Keratinocyte (primary cell): ENCODE results near the gene CCL28. TPM values are rescaled to one million over a fixed set of nuclear protein-coding genes. Genes with fewer than 3 reads are reported as not detected.

ENCODE experiments used
- DNase-seq: peaks from one replicate; pipeline ENCODE4 v3.0.0-alpha.2; 2011; ENCODE audit warnings: low read depth, missing footprints, low spot score
- FAIRE-seq: peaks from 2 replicates; lab custom pipeline; 2011; peaks lifted over from hg19 to GRCh38; lab: Jason Lieb, UNC
- H2AFZ ChIP-seq: 2 replicates; pipeline ENCODE4 v1.6.0; 2012; ENCODE audit warnings: low read length, control low read depth, inconsistent platforms; ENCODE audit not compliant: control insufficient read depth
- H3K27ac ChIP-seq: 2 replicates; pipeline ENCODE4 v1.5.1; 2011; ENCODE audit warnings: low read length; ENCODE audit not compliant: control insufficient read depth, insufficient read depth
- H3K27me3 ChIP-seq: 3 replicates; pipeline ENCODE4 v1.6.0; 2011; ENCODE audit warnings: low read length; ENCODE audit not compliant: control insufficient read depth, insufficient read depth; ENCODE audit errors: extremely low read depth
- H3K36me3 ChIP-seq, 2 experiments: 2 replicates in 1 of 2; 3 replicates in 1 of 2; pipeline ENCODE4 v1.5.1; 2011; ENCODE audit warnings: low read length in 2 of 2, mild to moderate bottlenecking in 1 of 2; ENCODE audit not compliant: control insufficient read depth in 2 of 2, insufficient read depth in 2 of 2; ENCODE audit errors: extremely low read depth in 1 of 2
- H3K4me1 ChIP-seq: 3 replicates; pipeline ENCODE4 v1.5.1; 2011; ENCODE audit warnings: low read length; ENCODE audit not compliant: control insufficient read depth, insufficient read depth; ENCODE audit errors: extremely low read depth
- H3K4me2 ChIP-seq: 3 replicates; pipeline ENCODE4 v1.6.0; 2011; ENCODE audit warnings: low read depth, low read length; ENCODE audit not compliant: control insufficient read depth, insufficient read depth; ENCODE audit errors: extremely low read depth
- H3K4me3 ChIP-seq, 3 experiments: fragments of 200-600 bp in 1 of 3; sonication (generic) in 1 of 3; 2 replicates in 2 of 3; 3 replicates in 1 of 3; pipeline ENCODE4 v1.5.1; 2011 to 2016; ENCODE audit warnings: low read length in 3 of 3, mild to moderate bottlenecking in 3 of 3, control low read depth in 2 of 3, inconsistent platforms in 1 of 3, low read depth in 1 of 3, mixed read lengths in 1 of 3, mixed run types in 1 of 3, moderate library complexity in 1 of 3; ENCODE audit not compliant: control insufficient read depth in 2 of 3, insufficient read depth in 2 of 3; ENCODE audit errors: extremely low read depth in 1 of 3
- H3K79me2 ChIP-seq: 2 replicates; pipeline ENCODE4 v1.6.0; 2012; ENCODE audit warnings: low read length; ENCODE audit not compliant: control insufficient read depth, insufficient read depth
- H3K9ac ChIP-seq: 3 replicates; pipeline ENCODE4 v1.6.0; 2011; ENCODE audit warnings: low read length; ENCODE audit not compliant: control insufficient read depth, insufficient read depth; ENCODE audit errors: extremely low read depth
- H3K9me1 ChIP-seq: 3 replicates; pipeline ENCODE4 v1.6.0; 2011; ENCODE audit warnings: low read length; ENCODE audit not compliant: control insufficient read depth, insufficient read depth; ENCODE audit errors: extremely low read depth
- H3K9me3 ChIP-seq: 2 replicates; pipeline ENCODE4 v1.5.1; 2012; ENCODE audit warnings: low read depth, low read length; ENCODE audit not compliant: control insufficient read depth
- H4K20me1 ChIP-seq: 3 replicates; pipeline ENCODE4 v1.6.0; 2011; ENCODE audit warnings: low read length; ENCODE audit not compliant: control insufficient read depth, insufficient read depth; ENCODE audit errors: extremely low read depth
- CTCF ChIP-seq, 3 experiments: IDR thresholded peaks in 1 of 3; conservative IDR thresholded peaks in 1 of 3; optimal IDR thresholded peaks in 1 of 3; 2 replicates in 2 of 3; 3 replicates in 1 of 3; pipeline versions ENCODE3 to v1.5.1; 2011; ENCODE audit warnings: low read length in 3 of 3, mild to moderate bottlenecking in 3 of 3, moderate library complexity in 2 of 3, control low read depth in 1 of 3, inconsistent platforms in 1 of 3; ENCODE audit not compliant: insufficient read depth in 2 of 3; ENCODE audit errors: extremely low read depth in 1 of 3
- EZH2 ChIP-seq: IDR thresholded peaks from one replicate; pipeline ENCODE4 v1.6.1; 2012; ENCODE audit warnings: inconsistent platforms, mild to moderate bottlenecking, low read length, moderate library complexity
- dilution Hi-C: fragments of 300-500 bp; cut with MboI; formaldehyde crosslinking; loops from one replicate; pipeline ENCODE4 v1.7.0; 2020; ENCODE audit warnings: low sequenced_read_pairs; ENCODE audit not compliant: extremely low pct_ligation_motif_present
- polyA plus RNA-seq, 5 experiments: library from polyadenylated mRNA; depleted of rRNA in 3 of 5; stranded (reverse) in 3 of 5; stranded (forward) in 1 of 5; unstranded in 1 of 5; fragments of >200 nt; gene quantifications; 1 replicate in 1 of 5; 2 replicates in 3 of 5; 3 replicates in 1 of 5; pipeline versions ENCODE4 v1.2.1 to v1.2.3, GENCODE V29; 2011 to 2012; ENCODE audit warnings: missing spikeins in 2 of 5, low read depth in 1 of 5, low replicate concordance in 1 of 5

Gene CCL28
- polyA plus RNA-seq, 1 donor (not counting 4 experiments of a cell fraction or from before 2014, with no cell fraction given): 1.9 TPM

- H2AFZ ChIP-seq: no peak overlapping the region
- H3K27ac ChIP-seq: no peak overlapping the region
- H3K9me1 ChIP-seq: no peaks in the 10 kb centered on the region
- TF ChIP-seq EZH2: no peak
- no peak for TF ChIP-seq CTCF (optimal IDR thresholded peaks at IDR 0.05 in 1 of 3, IDR thresholded peaks at IDR 0.05 in 1 of 3, conservative IDR thresholded peaks at IDR 0.05 in 1 of 3; ENCODE audit: extremely low read depth in 1 of 3, insufficient read depth in 2 of 3, low read length in 3 of 3)
- dilution Hi-C loops: no loop called here
- peaks cover 8% of the 10 kb centered on the region for H3K4me1 ChIP-seq
- no peaks in the 10 kb centered on the region for H3K9me3 ChIP-seq
- H3K9ac ChIP-seq: no peak overlapping the region
- no peak for DNase-seq
- no peaks in the 10 kb centered on the region for H4K20me1 ChIP-seq
- H3K4me2 ChIP-seq: peak overlapping the region; percentile 41
- no peaks in the 10 kb centered on the region for H3K79me2 ChIP-seq
- FAIRE-seq: no peak
- no peak overlapping the region for H3K4me3 ChIP-seq
- H3K36me3 ChIP-seq: no peaks in the 10 kb centered on the region
- H3K27me3 ChIP-seq: no peaks in the 10 kb centered on the region
Measured at GRCh38 chr5:43354774-43355173, 57.4 kb downstream of the CCL28 start.

- DNase-seq (no peak), FAIRE-seq (no peak)
- H3K4me2 ChIP-seq: no peak overlapping the region
- dilution Hi-C loops: no loop called here
- no peak overlapping the region for H3K27ac ChIP-seq
- no peak overlapping the region for H2AFZ ChIP-seq
- H3K9me1 ChIP-seq: no peaks in the 10 kb centered on the region
- TF ChIP-seq CTCF (optimal IDR thresholded peaks at IDR 0.05 in 1 of 3, IDR thresholded peaks at IDR 0.05 in 1 of 3, conservative IDR thresholded peaks at IDR 0.05 in 1 of 3; ENCODE audit: extremely low read depth in 1 of 3, insufficient read depth in 2 of 3, low read length in 3 of 3): no peak
- TF ChIP-seq EZH2: no peak
- peaks cover 8% of the 10 kb centered on the region for H3K4me1 ChIP-seq
- no peaks in the 10 kb centered on the region for H3K36me3 ChIP-seq
- H3K4me3 ChIP-seq: no peak overlapping the region
- no peaks in the 10 kb centered on the region for H3K79me2 ChIP-seq
- no peak overlapping the region for H3K9ac ChIP-seq
- H3K9me3 ChIP-seq: no peaks in the 10 kb centered on the region
- no peaks in the 10 kb centered on the region for H3K27me3 ChIP-seq
- H4K20me1 ChIP-seq: no peaks in the 10 kb centered on the region
Measured at GRCh38 chr5:43353668-43354067, 58.5 kb downstream of the CCL28 start.
